CD4-positive, alpha-beta T cell (primary cell): Measurements from ENCODE around the gene CYTH3. TPM values are rescaled to one million over a fixed set of nuclear protein-coding genes. Genes with fewer than 3 reads are reported as not detected.
"Not testable (repeated sequence)": the region's sequence is repeated elsewhere in the genome, so short reads cannot be mapped to it uniquely, and the experiment has no call there.

ENCODE experiments used
- ATAC-seq: fragments of 200-7000 bp; cut with Tn5 transposase; one replicate; pipeline ENCODE4 v1.10.0; 2022; ENCODE audit warnings: mild to moderate bottlenecking; ENCODE audit not compliant: poor library complexity
- CTCF ChIA-PET: fragments of 350-600 bp; sonication (Branson Sonifier 250); formaldehyde crosslinking; loops from one replicate; lab custom pipeline; 2021; ENCODE audit warnings: antibody characterized with exemption, inconsistent platforms; lab: Charles Lee
- POLR2A ChIA-PET: fragments of 350-600 bp; sonication (Branson Sonifier 250); formaldehyde crosslinking; loops from one replicate; lab custom pipeline; 2021; ENCODE audit warnings: antibody characterized with exemption, inconsistent platforms; lab: Charles Lee
- DNase-seq, 14 experiments: peaks; one replicate each; pipeline ENCODE4 v3.0.0-alpha.2; 2013 to 2020; ENCODE audit warnings: mixed read lengths in 2 of 14
- H3K27ac ChIP-seq, 2 donors: one replicate each; pipeline versions ENCODE4 v1.5.1 to v1.7.0; 2013; ENCODE audit warnings: low read length in 2 of 2, low read depth in 1 of 2, mild to moderate bottlenecking in 1 of 2
- H3K27me3 ChIP-seq, 2 experiments: 1 replicate in 1 of 2; 2 replicates in 1 of 2; pipeline versions ENCODE4 v1.6.1 to v1.7.0; 2013; ENCODE audit warnings: low read length in 2 of 2, control low read depth in 1 of 2, mild to moderate bottlenecking in 1 of 2, moderate library complexity in 1 of 2; ENCODE audit not compliant: insufficient read depth in 2 of 2, control insufficient read depth in 1 of 2
- H3K36me3 ChIP-seq: one replicate; pipeline ENCODE4 v1.6.1; 2013; ENCODE audit warnings: low read length, control low read depth; ENCODE audit not compliant: insufficient read depth
- H3K4me1 ChIP-seq: one replicate; pipeline ENCODE4 v1.6.1; 2013; ENCODE audit warnings: low read length, control low read depth; ENCODE audit not compliant: insufficient read depth
- H3K4me3 ChIP-seq: one replicate; pipeline ENCODE4 v1.5.1; 2013; ENCODE audit warnings: mild to moderate bottlenecking, low read length, moderate library complexity
- H3K9me3 ChIP-seq, 2 experiments: 1 replicate in 1 of 2; 2 replicates in 1 of 2; pipeline versions ENCODE4 v1.6.1 to v1.7.0; 2013; ENCODE audit warnings: low read length in 2 of 2, mild to moderate bottlenecking in 2 of 2, control low read depth in 1 of 2, moderate library complexity in 1 of 2; ENCODE audit not compliant: control insufficient read depth in 1 of 2, insufficient read depth in 1 of 2
- H3K27ac Mint-ChIP-seq: one replicate; pipeline ENCODE4 v1.8.0; 2020; ENCODE audit warnings: mixed read lengths
- H3K27me3 Mint-ChIP-seq: one replicate; pipeline ENCODE4 v1.8.0; 2021; ENCODE audit warnings: mixed read lengths
- H3K36me3 Mint-ChIP-seq: one replicate; pipeline ENCODE4 v1.8.0; 2021; ENCODE audit warnings: low read depth, mixed read lengths
- H3K4me1 Mint-ChIP-seq: one replicate; pipeline ENCODE4 v1.8.0; 2021; ENCODE audit warnings: low read depth, mixed read lengths
- H3K4me3 Mint-ChIP-seq: one replicate; pipeline ENCODE4 v1.8.0; 2020; ENCODE audit warnings: mild to moderate bottlenecking, mixed read lengths
- H3K9me3 Mint-ChIP-seq: one replicate; pipeline ENCODE4 v1.8.0; 2020; ENCODE audit warnings: mixed read lengths
- intact Hi-C, 2 experiments: fragments of 100-400 bp; cut with DNase I in 1 of 2; cut with micrococcal nuclease in 1 of 2; formaldehyde crosslinking; loops; one replicate each; pipeline versions ENCODE4 v1.15.1 to v1.9.0; 2023 to 2025; cut with DNase I, micrococcal nuclease
- total RNA-seq, 174 experiments: library from RNA in 2 of 174; stranded (reverse) in 2 of 174; gene quantifications; one replicate each; pipeline ENCODE4 v1.2.3 and lab custom pipeline; 2021 to 2026
- TF ChIP-seq, protein P1 (sequence below): fragments of 200-600 bp; IDR thresholded peaks from one replicate; pipeline ENCODE4 v1.8.0; 2022; ENCODE audit warnings: antibody characterized with exemption, mild to moderate bottlenecking

The CYTH3 gene
- total RNA-seq, 2 experiments from 2014 or later, result 7.6 to 9.1 TPM

DNA sequence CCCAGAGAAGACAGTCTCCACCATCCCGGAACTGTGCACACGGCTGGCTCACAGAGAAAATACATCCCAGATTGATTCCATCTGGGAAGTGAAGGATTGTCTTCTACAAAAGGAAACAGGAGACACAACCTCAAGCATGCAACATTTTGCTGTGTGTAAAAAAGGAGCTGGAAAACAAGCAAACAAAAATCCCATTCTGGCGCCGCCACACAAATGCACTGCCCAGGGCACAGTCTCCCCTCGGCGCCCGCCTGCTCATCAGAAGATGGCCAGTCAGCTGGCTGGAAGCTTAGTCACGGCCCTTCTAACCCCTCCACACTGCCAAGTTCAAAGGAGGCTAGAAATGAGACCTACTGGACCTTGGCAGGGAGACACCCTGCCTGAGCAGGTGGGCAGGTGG is 14.1 kb upstream of the CYTH3 start:
- no peaks in the 10 kb centered on the region for H3K27me3 ChIP-seq
- no peaks in the 10 kb centered on the region for H3K4me1 Mint-ChIP-seq
- POLR2A ChIA-PET, result no interaction called here
- intact Hi-C loops, result no loop called here
- H3K27ac Mint-ChIP-seq, result no peak overlapping the region
- DNase-seq, result no peak
- no peak overlapping the region for H3K4me3 Mint-ChIP-seq
- H3K9me3 Mint-ChIP-seq, result no peaks in the 10 kb centered on the region
- H3K27me3 Mint-ChIP-seq, result no peaks in the 10 kb centered on the region
- CTCF ChIA-PET, result no interaction called here
- H3K27ac ChIP-seq, result no peak overlapping the region
- peaks cover 3% of the 10 kb centered on the region for H3K4me1 ChIP-seq
- no peaks in the 10 kb centered on the region for H3K9me3 ChIP-seq
- H3K36me3 Mint-ChIP-seq, result no peaks in the 10 kb centered on the region
- TF ChIP-seq, protein P1, sequence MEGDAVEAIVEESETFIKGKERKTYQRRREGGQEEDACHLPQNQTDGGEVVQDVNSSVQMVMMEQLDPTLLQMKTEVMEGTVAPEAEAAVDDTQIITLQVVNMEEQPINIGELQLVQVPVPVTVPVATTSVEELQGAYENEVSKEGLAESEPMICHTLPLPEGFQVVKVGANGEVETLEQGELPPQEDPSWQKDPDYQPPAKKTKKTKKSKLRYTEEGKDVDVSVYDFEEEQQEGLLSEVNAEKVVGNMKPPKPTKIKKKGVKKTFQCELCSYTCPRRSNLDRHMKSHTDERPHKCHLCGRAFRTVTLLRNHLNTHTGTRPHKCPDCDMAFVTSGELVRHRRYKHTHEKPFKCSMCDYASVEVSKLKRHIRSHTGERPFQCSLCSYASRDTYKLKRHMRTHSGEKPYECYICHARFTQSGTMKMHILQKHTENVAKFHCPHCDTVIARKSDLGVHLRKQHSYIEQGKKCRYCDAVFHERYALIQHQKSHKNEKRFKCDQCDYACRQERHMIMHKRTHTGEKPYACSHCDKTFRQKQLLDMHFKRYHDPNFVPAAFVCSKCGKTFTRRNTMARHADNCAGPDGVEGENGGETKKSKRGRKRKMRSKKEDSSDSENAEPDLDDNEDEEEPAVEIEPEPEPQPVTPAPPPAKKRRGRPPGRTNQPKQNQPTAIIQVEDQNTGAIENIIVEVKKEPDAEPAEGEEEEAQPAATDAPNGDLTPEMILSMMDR, result no peak
- no peak overlapping the region for H3K4me3 ChIP-seq
- ATAC-seq, result no peak
- no peaks in the 10 kb centered on the region for H3K36me3 ChIP-seq

DNA sequence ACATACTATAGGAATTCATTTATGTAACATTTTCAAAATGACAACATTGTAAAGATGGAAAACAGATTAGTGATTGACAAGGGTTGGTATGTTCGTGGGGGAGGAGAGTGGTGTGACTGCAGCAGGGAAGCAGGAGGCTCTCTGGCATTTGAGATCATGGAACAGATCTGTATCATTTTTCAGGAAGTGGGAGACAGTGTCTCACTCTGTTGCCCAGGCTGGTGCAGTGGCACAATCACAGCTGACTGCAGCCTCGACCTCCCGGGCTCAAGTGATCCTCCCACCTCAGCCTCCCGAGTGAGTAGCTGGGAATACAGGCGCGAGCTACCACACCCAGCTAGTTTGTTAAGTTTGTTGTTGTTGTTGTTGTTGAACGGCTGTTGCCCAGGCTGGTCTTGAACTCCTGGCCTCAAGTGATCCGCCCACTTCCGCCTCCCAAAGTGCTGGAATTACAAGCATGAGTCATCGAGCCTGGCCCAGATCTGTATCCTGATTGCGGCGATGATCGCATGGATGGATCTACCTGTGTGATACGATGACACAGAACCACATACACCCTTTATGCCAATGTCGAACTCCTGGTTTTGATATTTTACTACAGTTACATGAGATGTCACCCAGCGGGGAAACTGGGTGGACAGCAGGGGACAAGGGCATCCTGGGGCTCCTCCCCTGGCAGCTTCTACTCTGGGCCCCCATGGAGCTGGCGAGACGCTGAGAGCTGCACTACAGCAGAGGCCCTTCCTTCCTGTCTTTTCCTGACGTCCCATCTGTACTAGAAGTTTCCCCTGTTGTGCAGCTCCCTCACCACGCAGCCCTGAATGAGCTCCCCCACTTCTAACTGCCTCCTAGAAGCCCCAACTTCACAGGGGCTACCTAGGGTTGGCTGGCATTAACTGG is 12.3 kb upstream of the CYTH3 start:
- POLR2A ChIA-PET, result no interaction called here
- CTCF ChIA-PET, result no interaction called here
- Histone ChIP-seq H3K27ac (no peak overlapping the region), H3K9me3 (no peaks in the 10 kb centered on the region), H3K36me3 (no peaks in the 10 kb centered on the region), H3K27me3 (no peaks in the 10 kb centered on the region), H3K4me3 (no peak overlapping the region), H3K4me1 (peaks cover 3% of the 10 kb centered on the region)
- Mint-ChIP-seq H3K4me1 (no peaks in the 10 kb centered on the region), H3K27ac (no peak overlapping the region), H3K27me3 (no peaks in the 10 kb centered on the region), H3K9me3 (no peaks in the 10 kb centered on the region), H3K36me3 (no peaks in the 10 kb centered on the region), H3K4me3 (no peak overlapping the region)
- intact Hi-C loops, result no loop called here
- DNase-seq (no peak), ATAC-seq (no peak)
- TF ChIP-seq, protein P1, result no peak

DNA sequence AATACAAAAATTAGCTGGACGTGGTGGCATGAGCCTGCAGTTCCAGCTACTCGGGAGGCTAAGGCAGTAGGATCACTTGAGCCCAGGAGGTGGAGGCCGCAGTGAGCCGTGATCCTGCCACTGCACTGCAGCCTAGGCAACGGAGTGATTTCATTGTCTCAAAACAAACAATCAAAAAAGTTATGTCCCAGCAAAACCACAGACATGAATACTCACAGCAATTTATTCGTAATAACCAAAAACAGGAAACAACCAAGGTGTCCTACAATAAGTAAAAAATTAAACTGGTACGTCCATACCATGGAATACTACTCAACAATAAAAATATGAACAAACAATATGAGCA is 11.6 kb upstream of the CYTH3 start:
- TF ChIP-seq, protein P1, result no peak
- no peaks in the 10 kb centered on the region for H3K36me3 Mint-ChIP-seq
- Histone ChIP-seq H3K4me1 (peaks cover 3% of the 10 kb centered on the region), H3K4me3 (no peak overlapping the region), H3K9me3 (no peaks in the 10 kb centered on the region), H3K27ac (no peak overlapping the region), H3K27me3 (no peaks in the 10 kb centered on the region), H3K36me3 (no peaks in the 10 kb centered on the region)
- ChIA-PET POLR2A (no interaction called here), CTCF (no interaction called here)
- no peak overlapping the region for H3K4me3 Mint-ChIP-seq
- no peaks in the 10 kb centered on the region for H3K9me3 Mint-ChIP-seq
- H3K27ac Mint-ChIP-seq, result no peak overlapping the region
- ATAC-seq, result no peak
- peak in 2 of 14 experiments; percentile 8 to 25 for DNase-seq
- no peaks in the 10 kb centered on the region for H3K4me1 Mint-ChIP-seq
- intact Hi-C loops, result no loop called here
- no peaks in the 10 kb centered on the region for H3K27me3 Mint-ChIP-seq

DNA sequence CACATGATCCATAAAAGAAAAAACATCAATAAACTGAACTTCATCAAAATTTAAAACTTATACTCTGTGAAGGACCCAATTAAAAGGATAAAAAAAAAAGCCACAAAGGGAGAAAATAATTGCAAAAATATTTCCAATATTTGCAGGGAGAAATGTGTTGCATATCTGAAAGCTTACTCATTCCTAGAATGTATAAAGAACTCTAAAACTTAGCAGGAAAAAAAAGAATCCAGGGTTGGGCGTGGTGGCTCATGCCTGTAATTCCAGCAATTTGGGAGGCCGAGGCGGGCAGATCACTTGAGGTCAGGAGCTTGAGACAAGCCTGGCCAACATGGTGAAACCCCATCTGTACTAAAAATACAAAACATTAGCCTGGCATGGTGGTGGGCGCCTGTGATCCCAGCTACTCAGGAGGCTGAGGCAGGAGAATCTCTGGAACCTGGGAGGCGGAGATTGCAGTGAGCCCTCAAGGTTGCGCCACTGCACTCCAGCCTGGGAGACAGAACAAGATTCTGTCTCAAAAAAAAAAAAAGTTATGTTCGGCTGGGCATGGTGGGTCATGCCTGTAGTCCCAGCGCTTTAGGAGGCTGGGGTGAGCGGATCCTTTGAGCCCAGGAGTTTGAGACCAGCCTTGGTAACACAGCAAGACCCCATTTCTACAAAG is 11.1 kb upstream of the CYTH3 start:
- H3K27me3 Mint-ChIP-seq, H3K4me1 ChIP-seq, intact Hi-C loops, H3K36me3 Mint-ChIP-seq, H3K9me3 ChIP-seq, H3K9me3 Mint-ChIP-seq, H3K27ac ChIP-seq, POLR2A ChIA-PET, H3K4me3 Mint-ChIP-seq, H3K36me3 ChIP-seq, DNase-seq, H3K4me3 ChIP-seq, H3K27ac Mint-ChIP-seq, H3K27me3 ChIP-seq, ATAC-seq, H3K4me1 Mint-ChIP-seq, CTCF ChIA-PET: not testable (repeated sequence)
